HFFc6 (cell line): ENCODE data around the gene TIMP3. TPM values are rescaled to one million over a fixed set of nuclear protein-coding genes. Genes with fewer than 3 reads are reported as not detected.

ENCODE experiments used
- DNase-seq: peaks from one replicate; pipeline ENCODE4 v3.0.0-alpha.2; 2018
- H3K27ac Mint-ChIP-seq: 2 replicates; pipeline ENCODE4 v1.8.0; 2020; ENCODE audit warnings: mild to moderate bottlenecking, mixed read lengths
- H3K27me3 Mint-ChIP-seq: 2 replicates; pipeline ENCODE4 v1.8.0; 2021; ENCODE audit warnings: mild to moderate bottlenecking, moderate library complexity, mixed read lengths; ENCODE audit not compliant: insufficient read depth
- H3K36me3 Mint-ChIP-seq: 2 replicates; pipeline ENCODE4 v1.8.0; 2021; ENCODE audit warnings: low read depth, mixed read lengths
- H3K4me1 Mint-ChIP-seq: 2 replicates; pipeline ENCODE4 v1.8.0; 2020; ENCODE audit warnings: low read depth, mixed read lengths
- H3K4me3 Mint-ChIP-seq: 2 replicates; pipeline ENCODE4 v1.8.0; 2020; ENCODE audit warnings: mild to moderate bottlenecking, moderate library complexity, mixed read lengths
- H3K9me3 Mint-ChIP-seq: 2 replicates; pipeline ENCODE4 v1.8.0; 2020; ENCODE audit warnings: mild to moderate bottlenecking, mixed read lengths
- CTCF ChIP-seq: fragments of 200-600 bp; sonication (generic); IDR thresholded peaks from 2 replicates; pipeline ENCODE4 v1.5.0; 2021; ENCODE audit warnings: antibody characterized with exemption, mild to moderate bottlenecking
- total RNA-seq, 6 experiments: library from RNA; stranded (reverse); fragmentation: NEBNext Ultra II Directional; extraction: Animal tissue kit (Norgen Biotek cat#: 25700); gene quantifications; 2 replicates in 1 of 6; 3 replicates in 5 of 6; pipeline ENCODE4 v1.2.3, GENCODE V29; 2021

TIMP3 gene
- total RNA-seq, 6 experiments from 2014 or later = 303 to 525 (median 354) TPM

GRCh38 chr22:32828561-32828960, 27.1 kb downstream of the TIMP3 start:
- peaks cover 20% of the 10 kb centered on the region for H3K27me3 Mint-ChIP-seq
- no peaks in the 10 kb centered on the region for H3K9me3 Mint-ChIP-seq
- TF ChIP-seq CTCF = no peak
- H3K36me3 Mint-ChIP-seq = peaks cover 24% of the 10 kb centered on the region
- H3K4me1 Mint-ChIP-seq = peaks cover 30% of the 10 kb centered on the region
- DNase-seq = no peak
- peak overlapping the region; percentile 36 for H3K27ac Mint-ChIP-seq
- H3K4me3 Mint-ChIP-seq = no peak overlapping the region

GRCh38 chr22:32829451-32829851, 27.9 kb downstream of the TIMP3 start:
- DNase-seq = no peak
- no peak overlapping the region for H3K27ac Mint-ChIP-seq
- peaks cover 28% of the 10 kb centered on the region for H3K4me1 Mint-ChIP-seq
- H3K27me3 Mint-ChIP-seq = peaks cover 20% of the 10 kb centered on the region
- no peak for TF ChIP-seq CTCF
- H3K36me3 Mint-ChIP-seq = peaks cover 24% of the 10 kb centered on the region
- no peaks in the 10 kb centered on the region for H3K9me3 Mint-ChIP-seq
- no peak overlapping the region for H3K4me3 Mint-ChIP-seq

GRCh38 chr22:32830473-32830872, 29.0 kb downstream of the TIMP3 start:
- H3K36me3 Mint-ChIP-seq = peaks cover 24% of the 10 kb centered on the region
- no peak for TF ChIP-seq CTCF
- no peak overlapping the region; the same call in 1 of the 2 replicates for H3K4me3 Mint-ChIP-seq
- no peak for DNase-seq
- H3K27ac Mint-ChIP-seq = peak overlapping the region; percentile 51
- peaks cover 18% of the 10 kb centered on the region for H3K27me3 Mint-ChIP-seq
- peaks cover 28% of the 10 kb centered on the region for H3K4me1 Mint-ChIP-seq
- H3K9me3 Mint-ChIP-seq = no peaks in the 10 kb centered on the region

- no peak for DNase-seq
- peaks cover 18% of the 10 kb centered on the region for H3K27me3 Mint-ChIP-seq
- peaks cover 24% of the 10 kb centered on the region for H3K36me3 Mint-ChIP-seq
- peak overlapping the region; percentile 51; the same call in 1 of the 2 replicates for H3K27ac Mint-ChIP-seq
- H3K9me3 Mint-ChIP-seq = no peaks in the 10 kb centered on the region
- H3K4me1 Mint-ChIP-seq = peaks cover 30% of the 10 kb centered on the region
- H3K4me3 Mint-ChIP-seq = no peak overlapping the region
- no peak for TF ChIP-seq CTCF
Measured at GRCh38 chr22:32830957-32831356, 29.5 kb downstream of the TIMP3 start.

- Mint-ChIP-seq H3K4me3 (no peak overlapping the region), H3K36me3 (peaks cover 24% of the 10 kb centered on the region), H3K27me3 (peaks cover 18% of the 10 kb centered on the region), H3K4me1 (peaks cover 37% of the 10 kb centered on the region), H3K27ac (0 out of 2 replicates have a peak overlapping the region, but pooled peaks have one; percentile 51), H3K9me3 (no peaks in the 10 kb centered on the region)
- no peak for DNase-seq
- TF ChIP-seq CTCF = no peak
Measured at GRCh38 chr22:32831584-32831983, 30.1 kb downstream of the TIMP3 start.

GRCh38 chr22:32832174-32832573, 30.7 kb downstream of the TIMP3 start:
- Mint-ChIP-seq H3K36me3 (peaks cover 24% of the 10 kb centered on the region), H3K9me3 (no peaks in the 10 kb centered on the region), H3K4me3 (no peak overlapping the region), H3K27ac (peak overlapping the region; percentile 41; the same call in 1 of the 2 replicates), H3K4me1 (peaks cover 37% of the 10 kb centered on the region), H3K27me3 (peaks cover 18% of the 10 kb centered on the region)
- no peak for DNase-seq
- TF ChIP-seq CTCF = no peak
